Myocyte (in vitro differentiated cells): ENCODE results near the gene HUWE1. TPM values are rescaled to one million over a fixed set of nuclear protein-coding genes. Genes with fewer than 3 reads are reported as not detected.

Experiments used
- DNase-seq: peaks from one replicate; pipeline ENCODE4 v3.0.0-alpha.2; 2012; ENCODE audit warnings: low read depth
- total RNA-seq: library from RNA; depleted of rRNA; stranded (reverse); fragments of >200 nt; gene quantifications from 2 replicates; pipeline ENCODE4 v1.2.3, GENCODE V29; 2014

The HUWE1 gene
- total RNA-seq, 1 donor from 2014 or later, result 118 TPM

- DNase-seq, result peak; percentile 1
Measured at GRCh38 chrX:53684415-53685192, 1.9 kb downstream of the HUWE1 start.

DNA sequence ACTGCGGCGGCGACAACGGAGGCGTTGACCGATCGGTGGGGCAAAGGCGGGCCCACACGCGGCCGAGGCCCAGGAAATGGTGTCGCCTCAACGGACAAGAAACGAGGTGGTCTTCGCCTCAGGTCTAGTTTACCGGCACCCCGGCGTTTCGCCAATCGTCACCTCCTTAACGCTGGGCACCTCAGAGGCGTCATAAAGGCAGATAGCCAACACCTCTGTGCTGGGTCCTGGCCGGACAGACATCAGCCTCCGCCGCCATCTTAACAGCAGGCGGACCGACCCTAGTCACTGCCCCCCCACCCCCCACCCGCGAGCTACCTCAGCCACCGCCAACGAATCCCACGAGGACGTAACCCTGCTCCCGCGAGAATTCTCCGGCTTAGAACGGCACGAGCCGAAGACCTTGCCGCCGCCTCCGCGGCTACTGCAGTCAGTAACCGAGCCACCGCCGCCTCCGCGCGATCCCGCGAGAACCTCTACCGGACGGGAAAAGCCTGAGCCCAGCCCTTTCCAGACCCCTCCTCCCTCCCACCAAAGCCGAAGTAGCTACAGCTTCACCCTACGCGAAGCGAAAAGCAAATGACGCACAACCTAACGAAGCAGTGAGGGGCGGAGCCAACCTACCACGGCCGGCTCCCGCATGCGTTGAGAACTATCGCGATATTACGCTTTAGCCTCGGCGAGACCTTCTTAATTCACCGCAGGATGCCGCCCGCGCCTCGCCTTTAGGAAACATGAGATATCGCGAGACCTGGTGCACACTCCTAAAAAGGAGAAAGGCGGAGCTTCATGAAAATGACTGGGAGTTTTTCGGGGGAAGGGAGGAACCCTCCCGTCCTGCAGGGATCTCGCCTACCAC is 2.7 kb downstream of the HUWE1 start:
- peak; percentile 97 for DNase-seq

GRCh38 chrX:53682885-53683555 is 3.5 kb downstream of the HUWE1 start:
- peak; percentile 64 for DNase-seq

- no peak for DNase-seq
Measured at GRCh38 chrX:53681661-53682060, 4.9 kb downstream of the HUWE1 start.

GRCh38 chrX:53678667-53679066 is 7.9 kb downstream of the HUWE1 start:
- DNase-seq, result peak; percentile 6

- no peak for DNase-seq
Measured at GRCh38 chrX:53677286-53677685, 9.2 kb downstream of the HUWE1 start.

GRCh38 chrX:53674581-53674980 is 11.9 kb downstream of the HUWE1 start:
- DNase-seq, result no peak

GRCh38 chrX:53669258-53669657 is 17.3 kb downstream of the HUWE1 start:
- DNase-seq, result no peak

- DNase-seq, result no peak
Measured at GRCh38 chrX:53666171-53666570, 20.3 kb downstream of the HUWE1 start.

- no peak for DNase-seq
Measured at GRCh38 chrX:53660004-53660403, 26.5 kb downstream of the HUWE1 start.

DNA sequence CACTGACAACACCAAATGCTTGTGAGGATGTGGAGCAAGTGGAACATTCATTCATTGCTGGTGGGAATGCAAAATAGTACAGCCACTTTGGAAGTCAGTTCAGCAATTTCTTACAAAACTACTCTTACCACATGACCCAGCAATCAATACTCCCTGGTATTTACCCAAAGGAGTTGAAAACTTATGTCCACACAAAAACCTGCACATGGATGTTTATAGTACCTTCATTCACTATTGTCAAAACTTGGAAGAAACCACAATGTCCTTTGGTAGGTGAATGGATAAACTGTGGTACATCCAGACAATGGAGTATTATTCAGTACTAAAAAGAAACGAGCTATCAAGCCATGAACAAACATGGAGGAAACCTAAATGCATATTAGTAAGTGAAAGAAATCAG is 27.5 kb downstream of the HUWE1 start:
- DNase-seq, result no peak

- no peak for DNase-seq
Measured at GRCh38 chrX:53656845-53657244, 29.7 kb downstream of the HUWE1 start.

DNA sequence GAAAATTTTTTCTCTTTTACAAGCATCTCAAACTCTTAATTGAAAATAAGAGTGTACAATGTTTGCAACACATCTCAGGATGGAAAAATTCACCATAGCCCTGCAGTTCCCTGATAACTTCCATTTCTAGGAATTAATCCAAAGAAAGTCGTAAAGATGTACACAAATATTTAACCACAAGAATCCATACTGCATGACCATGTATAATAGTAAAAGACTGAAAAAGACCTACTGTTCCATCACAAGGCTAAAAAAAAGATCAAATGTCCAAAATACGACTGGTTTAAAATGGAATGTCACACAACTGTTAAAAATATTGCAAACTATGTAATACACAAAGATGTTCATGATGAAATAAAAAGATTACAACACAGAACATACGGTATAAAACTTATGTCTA is 32.1 kb downstream of the HUWE1 start:
- DNase-seq, result no peak

GRCh38 chrX:53644751-53645150 is 41.8 kb downstream of the HUWE1 start:
- no peak for DNase-seq

GRCh38 chrX:53642337-53642736 is 44.2 kb downstream of the HUWE1 start:
- DNase-seq, result no peak

GRCh38 chrX:53639257-53639656 is 47.3 kb downstream of the HUWE1 start:
- no peak for DNase-seq

GRCh38 chrX:53637479-53637878 is 49.0 kb downstream of the HUWE1 start:
- peak; percentile 1 for DNase-seq

- DNase-seq, result no peak
Measured at GRCh38 chrX:53631156-53631555, 55.4 kb downstream of the HUWE1 start.

DNA sequence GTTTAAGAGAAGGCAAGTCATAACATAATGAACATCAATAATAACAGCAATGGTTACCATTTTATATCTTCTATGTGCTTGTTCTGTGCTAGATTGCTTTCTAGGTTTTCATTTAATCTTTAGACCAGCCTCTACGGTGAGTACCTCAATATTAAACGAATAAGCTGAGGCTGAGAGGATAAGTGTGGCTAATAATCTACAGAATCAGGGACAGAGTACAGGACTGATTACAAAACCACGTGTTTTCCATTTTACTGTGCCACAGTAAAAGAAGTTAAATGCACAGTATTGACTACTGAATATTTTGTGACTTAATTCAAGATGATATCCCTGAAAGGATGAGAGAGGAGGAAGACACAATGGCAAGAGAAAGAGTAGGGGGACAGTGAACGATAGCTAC is 56.3 kb downstream of the HUWE1 start:
- no peak for DNase-seq

GRCh38 chrX:53622431-53622830 is 64.1 kb downstream of the HUWE1 start:
- no peak for DNase-seq

GRCh38 chrX:53621418-53621986 is 65.0 kb downstream of the HUWE1 start:
- no peak for DNase-seq

DNA sequence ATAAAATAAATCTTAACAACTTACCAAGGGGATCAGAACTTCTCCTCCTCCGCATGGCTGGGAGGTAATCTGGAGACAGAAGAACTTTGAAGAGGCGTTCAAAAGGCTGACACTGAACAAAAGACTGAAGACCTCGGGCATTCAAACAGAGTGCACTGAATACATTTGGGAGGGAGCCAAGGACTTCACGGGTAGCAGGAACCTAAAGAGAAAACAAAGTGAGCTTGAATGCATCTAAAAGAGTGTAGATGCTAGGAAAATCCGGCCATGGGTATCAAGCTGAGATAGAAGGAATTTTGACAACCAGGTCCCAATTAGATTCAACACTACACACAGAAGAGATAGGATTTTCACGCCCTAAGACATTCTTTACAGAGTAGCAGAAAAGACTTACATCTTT is 69.6 kb downstream of the HUWE1 start:
- DNase-seq, result no peak
